HG02759 (cell line): ENCODE results near the gene TCEA2.

ENCODE experiments used
- ATAC-seq: cut with Tn5 transposase; IDR thresholded peaks from one replicate; pipeline ENCODE4 v1.9.1; 2021; ENCODE audit warnings: mild to moderate bottlenecking, moderate library complexity; ENCODE audit not compliant: unreplicated experiment

Gene TCEA2

GRCh38 chr20:64119301-64119680 lies 56.3 kb downstream of the TCEA2 start:
- no peak for ATAC-seq

- no peak for ATAC-seq
Measured at GRCh38 chr20:64119681-64120341, 56.8 kb downstream of the TCEA2 start.

- no peak for ATAC-seq
Measured at GRCh38 chr20:64121586-64121985, 58.6 kb downstream of the TCEA2 start.
